Glutamatergic neuron (in vitro differentiated cells): ENCODE results near the gene SPACA4. TPM values are rescaled to one million over a fixed set of nuclear protein-coding genes. Genes with fewer than 3 reads are reported as not detected.
A peak's percentile ranks its signal among the peaks of the same experiment; 100 is the strongest.

ENCODE experiments used
- DNase-seq: peaks from one replicate; pipeline ENCODE4 v3.0.0; 2022
- H3K27ac Mint-ChIP-seq: one replicate; pipeline ENCODE4 v1.8.0; 2020; ENCODE audit warnings: mild to moderate bottlenecking, mixed read lengths, inconsistent platforms; ENCODE audit not compliant: unreplicated experiment
- H3K27me3 Mint-ChIP-seq: one replicate; pipeline ENCODE4 v1.8.0; 2020; ENCODE audit warnings: mild to moderate bottlenecking, moderate library complexity, mixed read lengths, inconsistent platforms; ENCODE audit not compliant: unreplicated experiment
- H3K36me3 Mint-ChIP-seq: one replicate; pipeline ENCODE4 v1.8.0; 2020; ENCODE audit warnings: mild to moderate bottlenecking, mixed read lengths, inconsistent platforms; ENCODE audit not compliant: unreplicated experiment
- H3K4me1 Mint-ChIP-seq: one replicate; pipeline ENCODE4 v1.8.0; 2020; ENCODE audit warnings: mild to moderate bottlenecking, low read depth, mixed read lengths, inconsistent platforms; ENCODE audit not compliant: unreplicated experiment
- H3K4me3 Mint-ChIP-seq: one replicate; pipeline ENCODE4 v1.8.0; 2020; ENCODE audit warnings: mild to moderate bottlenecking, mixed read lengths, inconsistent platforms; ENCODE audit not compliant: unreplicated experiment
- H3K9me3 Mint-ChIP-seq: one replicate; pipeline ENCODE4 v1.8.0; 2020; ENCODE audit warnings: mild to moderate bottlenecking, moderate library complexity, mixed read lengths, inconsistent platforms; ENCODE audit not compliant: unreplicated experiment
- CTCF ChIP-seq: fragments of 200-600 bp; sonication (generic); IDR thresholded peaks from one replicate; pipeline ENCODE4 v1.5.0; 2021; ENCODE audit not compliant: partially characterized antibody, unreplicated experiment
- total RNA-seq: library from RNA; stranded (reverse); fragmentation: NEBNext Ultra II Directional; extraction: Animal tissue kit (Norgen Biotek cat#: 25700); gene quantifications from one replicate; pipeline ENCODE4 v1.2.1, GENCODE V29; 2021; ENCODE audit not compliant: unreplicated experiment

SPACA4 gene
- total RNA-seq, 1 donor from 2014 or later = not detected

GRCh38 chr19:48561412-48561811 lies 45.1 kb upstream of the SPACA4 start:
- no peak for DNase-seq
- Mint-ChIP-seq H3K4me3 (no peak overlapping the region), H3K27ac (no peak overlapping the region), H3K27me3 (no peaks in the 10 kb centered on the region), H3K4me1 (peaks cover 2% of the 10 kb centered on the region), H3K9me3 (peaks cover 2% of the 10 kb centered on the region), H3K36me3 (no peaks in the 10 kb centered on the region)
- no peak for TF ChIP-seq CTCF

GRCh38 chr19:48565090-48565489 lies 41.5 kb upstream of the SPACA4 start:
- DNase-seq = no peak
- Mint-ChIP-seq H3K27me3 (peaks cover 2% of the 10 kb centered on the region), H3K4me3 (no peak overlapping the region), H3K4me1 (peaks cover 2% of the 10 kb centered on the region), H3K27ac (no peak overlapping the region), H3K36me3 (no peaks in the 10 kb centered on the region), H3K9me3 (no peaks in the 10 kb centered on the region)
- no peak for TF ChIP-seq CTCF

DNA sequence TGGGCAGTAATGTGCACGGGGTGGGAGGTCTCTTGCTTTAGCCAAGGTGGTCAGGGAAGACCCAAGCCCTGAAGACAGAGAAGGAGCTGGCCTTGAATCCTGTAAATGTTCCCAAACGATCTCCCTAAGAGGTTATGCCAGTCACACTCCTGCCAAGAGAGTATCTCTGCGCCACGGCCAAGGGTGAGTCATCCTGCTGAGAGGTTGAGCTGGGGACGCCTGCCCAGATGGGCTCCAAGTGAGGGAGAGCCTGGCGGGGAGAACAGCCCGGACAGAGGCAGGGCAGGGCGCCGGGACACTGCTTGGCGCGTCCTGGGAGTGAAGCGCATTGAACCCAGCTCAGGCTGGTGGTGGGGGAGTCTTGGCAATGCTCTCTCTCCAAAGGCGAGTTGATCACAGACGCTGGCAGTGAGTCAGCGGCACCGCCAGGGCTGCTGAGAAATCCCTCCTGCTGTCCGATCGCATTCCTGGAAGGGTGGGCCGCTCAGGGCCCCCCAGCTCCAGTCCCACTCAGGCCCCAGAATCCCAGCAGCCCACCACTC lies 38.1 kb upstream of the SPACA4 start:
- no peak for TF ChIP-seq CTCF
- Mint-ChIP-seq H3K27me3 (peaks cover 5% of the 10 kb centered on the region), H3K27ac (no peak overlapping the region), H3K4me3 (no peak overlapping the region), H3K4me1 (peaks cover under 1% of the 10 kb centered on the region), H3K9me3 (no peaks in the 10 kb centered on the region), H3K36me3 (no peaks in the 10 kb centered on the region)
- DNase-seq = peak; percentile 32

DNA sequence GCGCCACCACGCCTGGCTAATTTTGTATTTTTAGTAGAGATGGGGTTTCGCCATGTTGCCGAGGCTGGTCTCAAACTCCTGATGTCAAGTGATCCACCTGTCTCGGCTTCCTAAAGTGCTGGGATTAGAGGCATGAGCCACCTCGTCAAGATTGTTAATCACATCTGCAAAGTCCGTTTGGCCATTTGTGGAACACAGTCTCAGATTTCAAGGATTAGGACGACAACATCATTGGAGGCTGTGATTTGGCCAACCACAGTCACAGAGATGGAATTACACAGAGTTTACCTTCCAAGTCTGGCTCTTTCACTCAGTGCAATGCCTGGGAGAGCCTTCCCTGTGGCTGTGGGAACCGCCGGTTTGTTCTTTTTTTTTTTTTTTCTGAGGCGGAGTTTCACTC lies 36.7 kb upstream of the SPACA4 start:
- no peak for DNase-seq
- peaks cover 5% of the 10 kb centered on the region for H3K27me3 Mint-ChIP-seq
- no peaks in the 10 kb centered on the region for H3K9me3 Mint-ChIP-seq
- H3K36me3 Mint-ChIP-seq = no peaks in the 10 kb centered on the region
- H3K4me3 Mint-ChIP-seq = no peak overlapping the region
- no peaks in the 10 kb centered on the region for H3K4me1 Mint-ChIP-seq
- H3K27ac Mint-ChIP-seq = no peak overlapping the region
- no peak for TF ChIP-seq CTCF

GRCh38 chr19:48571378-48572162 lies 35.0 kb upstream of the SPACA4 start:
- H3K36me3 Mint-ChIP-seq = no peaks in the 10 kb centered on the region

More at GRCh38 chr19:48571378-48572162, 35.0 kb upstream of the SPACA4 start:
- H3K27me3 Mint-ChIP-seq = peaks cover 5% of the 10 kb centered on the region
- no peak overlapping the region for H3K4me3 Mint-ChIP-seq
- TF ChIP-seq CTCF = no peak
- no peaks in the 10 kb centered on the region for H3K9me3 Mint-ChIP-seq
- no peaks in the 10 kb centered on the region for H3K4me1 Mint-ChIP-seq
- no peak overlapping the region for H3K27ac Mint-ChIP-seq
- DNase-seq = no peak
